OCI-LY3 (cell line): ENCODE data around the gene RELN.

Experiments used
- H2AFZ ChIP-seq: fragments of 200-600, 300-600 bp; shearing (Covaris generic); 2 replicates; pipeline ENCODE4 v1.6.0; 2014; ENCODE audit warnings: antibody characterized with exemption, low read depth, low read length
- H3K27ac ChIP-seq: fragments of 200-600, 300-600 bp; sonication (generic); 2 replicates; pipeline ENCODE4 v1.5.1; 2014; ENCODE audit warnings: mild to moderate bottlenecking, low read length, moderate library complexity, mixed read lengths
- H3K27me3 ChIP-seq: fragments of 200-600, 300-600 bp; sonication (generic); 2 replicates; pipeline ENCODE4 v1.6.1; 2014; ENCODE audit warnings: low read depth, low read length, mixed read lengths
- H3K36me3 ChIP-seq: fragments of 200-600, 300-600 bp; sonication (generic); replicated peaks from 2 replicates; pipeline ENCODE3; 2014; ENCODE audit warnings: low read depth, low read length, mixed read lengths
- H3K4me1 ChIP-seq: fragments of 300-600, 200-600 bp; sonication (generic); 2 replicates; pipeline ENCODE4 v1.6.1; 2014; ENCODE audit warnings: low read length, mixed read lengths
- H3K4me2 ChIP-seq: fragments of 200-600, 300-600 bp; sonication (generic); 2 replicates; pipeline ENCODE4 v1.6.1; 2014; ENCODE audit warnings: low read length, mixed read lengths
- H3K4me3 ChIP-seq: fragments of 300-600, 200-600 bp; sonication (generic); 2 replicates; pipeline ENCODE4 v1.5.1; 2014; ENCODE audit warnings: antibody characterized with exemption, mild to moderate bottlenecking, low read length, moderate library complexity
- H3K79me2 ChIP-seq: fragments of 300-600, 200-600 bp; shearing (Covaris generic); 2 replicates; pipeline ENCODE4 v1.6.1; 2014; ENCODE audit warnings: mild to moderate bottlenecking, low read length, mixed read lengths
- H3K9ac ChIP-seq: fragments of 300-600, 200-600 bp; shearing (Covaris generic); 2 replicates; pipeline ENCODE4 v1.6.0; 2014; ENCODE audit warnings: mild to moderate bottlenecking, low read length, moderate library complexity
- H3K9me3 ChIP-seq: fragments of 200-600, 300-600 bp; shearing (Covaris generic); 2 replicates; pipeline ENCODE4 v1.6.1; 2014; ENCODE audit warnings: low read length, mixed read lengths; ENCODE audit not compliant: insufficient read depth
- H4K20me1 ChIP-seq: fragments of 200-600, 300-600 bp; sonication (generic); 2 replicates; pipeline ENCODE4 v1.6.1; 2016; ENCODE audit warnings: low read length, mixed read lengths; ENCODE audit not compliant: insufficient read depth
- EZH2phosphoT487 ChIP-seq: fragments of 200-600 bp; shearing (Covaris generic); IDR thresholded peaks from 2 replicates; pipeline ENCODE4 v1.6.1; 2018; ENCODE audit warnings: antibody characterized with exemption, mixed run types, low read depth
- TF ChIP-seq, protein P1 (sequence below): fragments of 200-600, 300-600 bp; sonication (generic); IDR thresholded peaks from 2 replicates; pipeline ENCODE4 v1.5.1; 2014; ENCODE audit warnings: antibody characterized with exemption, low read length, low read depth

RELN gene

DNA sequence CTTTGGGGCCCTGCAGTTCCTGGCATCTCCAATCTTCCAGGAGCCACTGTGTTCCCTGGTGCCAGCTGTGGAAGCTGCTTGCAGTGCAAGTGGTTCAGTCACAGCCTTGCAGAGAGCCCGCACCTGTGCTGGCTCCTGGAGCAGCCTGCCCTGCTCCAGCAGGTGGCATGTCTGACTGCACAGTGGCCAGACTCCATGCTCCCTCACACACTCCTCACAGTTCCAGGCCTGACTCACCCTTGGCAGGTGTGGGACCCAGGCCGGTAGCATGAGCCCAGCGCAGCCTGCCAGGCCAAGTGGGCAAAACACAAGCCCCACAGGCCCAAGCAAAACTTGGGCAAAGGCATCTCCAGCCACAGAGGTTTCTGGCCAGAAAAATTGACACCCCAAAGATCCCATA, 33.6 kb upstream of the RELN start:
- Histone ChIP-seq H3K9me3 (no peaks in the 10 kb centered on the region), H3K9ac (no peak overlapping the region), H3K27ac (no peak overlapping the region), H3K4me3 (no peak overlapping the region), H2AFZ (no peak overlapping the region), H3K36me3 (no peaks in the 10 kb centered on the region), H3K4me2 (no peak overlapping the region), H3K79me2 (no peaks in the 10 kb centered on the region), H3K27me3 (0 out of 2 replicates have a peak, but pooled peaks cover 4% of the 10 kb centered on the region), H4K20me1 (no peaks in the 10 kb centered on the region), H3K4me1 (no peaks in the 10 kb centered on the region)
- no peak for TF ChIP-seq EZH2phosphoT487
- TF ChIP-seq, protein P1, sequence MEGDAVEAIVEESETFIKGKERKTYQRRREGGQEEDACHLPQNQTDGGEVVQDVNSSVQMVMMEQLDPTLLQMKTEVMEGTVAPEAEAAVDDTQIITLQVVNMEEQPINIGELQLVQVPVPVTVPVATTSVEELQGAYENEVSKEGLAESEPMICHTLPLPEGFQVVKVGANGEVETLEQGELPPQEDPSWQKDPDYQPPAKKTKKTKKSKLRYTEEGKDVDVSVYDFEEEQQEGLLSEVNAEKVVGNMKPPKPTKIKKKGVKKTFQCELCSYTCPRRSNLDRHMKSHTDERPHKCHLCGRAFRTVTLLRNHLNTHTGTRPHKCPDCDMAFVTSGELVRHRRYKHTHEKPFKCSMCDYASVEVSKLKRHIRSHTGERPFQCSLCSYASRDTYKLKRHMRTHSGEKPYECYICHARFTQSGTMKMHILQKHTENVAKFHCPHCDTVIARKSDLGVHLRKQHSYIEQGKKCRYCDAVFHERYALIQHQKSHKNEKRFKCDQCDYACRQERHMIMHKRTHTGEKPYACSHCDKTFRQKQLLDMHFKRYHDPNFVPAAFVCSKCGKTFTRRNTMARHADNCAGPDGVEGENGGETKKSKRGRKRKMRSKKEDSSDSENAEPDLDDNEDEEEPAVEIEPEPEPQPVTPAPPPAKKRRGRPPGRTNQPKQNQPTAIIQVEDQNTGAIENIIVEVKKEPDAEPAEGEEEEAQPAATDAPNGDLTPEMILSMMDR: no peak

DNA sequence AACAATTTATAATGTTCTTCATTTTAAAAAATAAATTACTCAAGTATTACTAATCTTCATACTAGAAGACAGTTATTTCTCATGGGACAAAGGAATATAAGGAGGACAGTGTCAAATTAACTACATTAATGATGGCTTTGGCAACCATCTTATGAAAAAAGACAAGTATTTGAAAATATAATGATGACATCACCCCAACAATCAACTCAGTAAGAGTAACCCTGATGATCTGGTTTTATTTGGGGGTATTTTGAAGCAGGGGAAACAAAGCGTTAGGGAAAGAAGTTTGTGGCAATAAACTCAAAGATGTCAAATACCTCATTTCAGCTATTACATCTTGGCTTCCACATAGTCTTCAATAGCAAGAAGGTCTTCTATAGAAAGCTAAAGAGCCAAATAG, 29.0 kb upstream of the RELN start:
- no peaks in the 10 kb centered on the region for H3K36me3 ChIP-seq
- TF ChIP-seq EZH2phosphoT487: no peak
- TF ChIP-seq, protein P1: no peak
- H2AFZ ChIP-seq: no peak overlapping the region
- H3K4me1 ChIP-seq: no peaks in the 10 kb centered on the region
- H3K27me3 ChIP-seq: no peaks in the 10 kb centered on the region
- no peaks in the 10 kb centered on the region for H3K9me3 ChIP-seq
- H3K4me2 ChIP-seq: no peak overlapping the region
- H4K20me1 ChIP-seq: no peaks in the 10 kb centered on the region
- H3K79me2 ChIP-seq: no peaks in the 10 kb centered on the region
- H3K27ac ChIP-seq: no peak overlapping the region
- H3K9ac ChIP-seq: no peak overlapping the region
- H3K4me3 ChIP-seq: no peak overlapping the region

DNA sequence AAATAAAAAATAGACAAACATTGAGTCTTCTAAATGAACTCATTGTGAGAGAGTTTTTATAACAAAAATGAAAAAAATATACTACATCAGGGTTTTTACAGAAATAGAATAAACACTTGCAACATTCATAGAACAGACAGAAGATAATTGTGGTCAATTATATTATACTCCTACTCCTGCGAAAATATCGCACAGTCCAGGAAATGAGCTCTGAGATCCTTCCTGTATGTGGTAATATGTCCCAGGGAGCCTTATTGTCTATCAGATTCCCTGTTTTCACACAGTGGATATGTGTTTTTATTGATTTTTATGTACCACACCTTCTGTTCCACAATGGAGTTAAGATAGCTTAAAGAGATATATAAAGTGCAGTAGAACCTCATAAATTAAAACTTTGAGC, 27.5 kb upstream of the RELN start:
- H3K27ac ChIP-seq: no peak overlapping the region
- H3K4me2 ChIP-seq: no peak overlapping the region
- no peaks in the 10 kb centered on the region for H3K27me3 ChIP-seq
- TF ChIP-seq, protein P1: no peak
- TF ChIP-seq EZH2phosphoT487: no peak
- no peak overlapping the region for H3K4me3 ChIP-seq
- H4K20me1 ChIP-seq: no peaks in the 10 kb centered on the region
- H3K79me2 ChIP-seq: no peaks in the 10 kb centered on the region
- no peak overlapping the region for H3K9ac ChIP-seq
- no peaks in the 10 kb centered on the region for H3K9me3 ChIP-seq
- H2AFZ ChIP-seq: no peak overlapping the region
- H3K36me3 ChIP-seq: no peaks in the 10 kb centered on the region
- no peaks in the 10 kb centered on the region for H3K4me1 ChIP-seq

DNA sequence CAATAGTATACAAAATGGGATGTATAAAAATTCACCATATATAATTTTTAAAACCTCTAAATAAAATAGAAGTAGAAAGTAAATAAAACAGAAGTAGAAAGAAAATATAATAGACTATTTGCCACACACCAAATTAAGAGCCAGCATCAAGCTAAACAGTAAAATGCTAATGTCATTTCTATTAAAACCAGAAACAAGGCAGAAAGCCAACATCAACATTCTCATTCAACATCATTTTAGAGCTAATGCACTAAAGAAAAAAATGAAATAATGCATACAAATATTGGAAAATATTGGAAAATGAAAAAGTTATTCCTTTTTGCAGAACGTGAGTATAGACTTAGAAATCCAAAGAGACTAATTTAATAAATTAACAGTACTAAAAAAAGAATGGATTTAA, 23.4 kb upstream of the RELN start:
- TF ChIP-seq EZH2phosphoT487: no peak
- TF ChIP-seq, protein P1: no peak
- no peaks in the 10 kb centered on the region for H3K9me3 ChIP-seq
- no peaks in the 10 kb centered on the region for H3K79me2 ChIP-seq
- no peak overlapping the region for H3K9ac ChIP-seq
- H3K27ac ChIP-seq: no peak overlapping the region
- no peak overlapping the region for H2AFZ ChIP-seq
- no peaks in the 10 kb centered on the region for H4K20me1 ChIP-seq
- no peaks in the 10 kb centered on the region for H3K36me3 ChIP-seq
- H3K4me3 ChIP-seq: no peak overlapping the region
- no peak overlapping the region for H3K4me2 ChIP-seq
- no peaks in the 10 kb centered on the region for H3K4me1 ChIP-seq
- no peaks in the 10 kb centered on the region for H3K27me3 ChIP-seq
